ENCODE results near the gene ERN2.
A peak's percentile ranks its signal among the peaks of the same experiment; 100 is the strongest.

The ERN2 gene

DNA sequence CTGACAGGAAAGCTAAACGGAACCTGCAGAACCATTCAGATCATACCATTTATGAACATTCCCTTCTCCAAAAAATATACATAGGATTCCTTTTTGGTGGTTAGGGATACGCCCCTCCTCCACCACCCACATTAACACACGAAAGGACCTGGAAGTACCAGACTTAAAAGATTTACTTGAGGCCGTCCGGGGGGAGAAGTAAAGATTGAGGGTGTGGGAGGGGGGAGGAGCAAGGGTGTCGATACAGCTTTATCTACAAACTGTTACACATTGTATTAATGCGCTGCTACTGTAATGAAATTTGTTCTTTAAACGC, 72.4 kb downstream of the ERN2 start:
- peak; percentile 11 for DNase-seq (ENCODE audit: low spot score)

Data from hepatic stellate cell (primary cell).